GM23248 (cell line): ENCODE data around the gene DYNLT1. TPM values are rescaled to one million over a fixed set of nuclear protein-coding genes. Genes with fewer than 3 reads are reported as not detected.
"Not testable (repeated sequence)": the region's sequence is repeated elsewhere in the genome, so short reads cannot be mapped to it uniquely, and the experiment has no call there.

Source experiments
- DNase-seq: peaks from one replicate; pipeline ENCODE4 v3.0.0-alpha.2; 2015
- H2AFZ ChIP-seq: fragments of 200-600 bp; sonication (generic); 2 replicates; pipeline ENCODE4 v1.6.1; 2016; ENCODE audit warnings: antibody characterized with exemption
- H3F3A ChIP-seq: fragments of 200-600 bp; sonication (generic); 2 replicates; pipeline ENCODE4 v1.6.1; 2016; ENCODE audit warnings: mild to moderate bottlenecking, antibody characterized with exemption, mixed run types; ENCODE audit not compliant: insufficient read depth
- H3K27ac ChIP-seq: fragments of 200-600 bp; sonication (generic); 2 replicates; pipeline ENCODE4 v1.5.1; 2016; ENCODE audit warnings: mild to moderate bottlenecking
- H3K27me3 ChIP-seq: fragments of 200-600 bp; sonication (generic); replicated peaks from 2 replicates; pipeline ENCODE4 v1.6.1; 2016; ENCODE audit warnings: mild to moderate bottlenecking; ENCODE audit not compliant: insufficient read depth
- H3K36me3 ChIP-seq: fragments of 200-600 bp; sonication (generic); 2 replicates; pipeline ENCODE4 v1.6.1; 2016; ENCODE audit warnings: low read depth, mild to moderate bottlenecking
- H3K4me1 ChIP-seq: fragments of 200-600 bp; sonication (generic); 2 replicates; pipeline ENCODE4 v1.6.1; 2016; ENCODE audit warnings: mild to moderate bottlenecking; ENCODE audit not compliant: insufficient read depth
- H3K4me2 ChIP-seq: fragments of 200-600 bp; sonication (generic); one replicate; pipeline ENCODE4 v1.6.1; 2016; ENCODE audit warnings: mild to moderate bottlenecking; ENCODE audit not compliant: unreplicated experiment
- H3K4me3 ChIP-seq: fragments of 200-600 bp; sonication (generic); 2 replicates; pipeline ENCODE4 v1.5.1; 2016; ENCODE audit warnings: mild to moderate bottlenecking
- H3K79me2 ChIP-seq: fragments of 200-600 bp; sonication (generic); 2 replicates; pipeline ENCODE4 v1.6.1; 2016; ENCODE audit warnings: mild to moderate bottlenecking; ENCODE audit not compliant: insufficient read depth
- H3K9ac ChIP-seq: fragments of 200-600 bp; sonication (generic); 2 replicates; pipeline ENCODE4 v1.6.1; 2016; ENCODE audit warnings: mild to moderate bottlenecking
- H3K9me2 ChIP-seq: fragments of 200-600 bp; sonication (generic); 2 replicates; pipeline ENCODE4 v1.6.1; 2016; ENCODE audit warnings: mixed run types, mild to moderate bottlenecking, moderate library complexity; ENCODE audit not compliant: insufficient read depth
- H3K9me3 ChIP-seq: fragments of 200-600 bp; sonication (generic); one replicate; pipeline ENCODE4 v1.6.1; 2017; ENCODE audit warnings: low read depth
- H4K20me1 ChIP-seq: fragments of 200-600 bp; sonication (generic); 2 replicates; pipeline ENCODE4 v1.6.0; 2016; ENCODE audit not compliant: insufficient read depth
- EZH2 ChIP-seq: fragments of 200-600 bp; sonication (generic); IDR thresholded peaks from 2 replicates; pipeline ENCODE4 v1.6.1; 2018; ENCODE audit warnings: antibody characterized with exemption, mild to moderate bottlenecking; ENCODE audit not compliant: insufficient read depth, poor library complexity, severe bottlenecking
- EZH2phosphoT487 ChIP-seq: fragments of 200-600 bp; sonication (generic); IDR thresholded peaks from 2 replicates; pipeline ENCODE4 v1.6.1; 2018; ENCODE audit warnings: antibody characterized with exemption, moderate library complexity, mild to moderate bottlenecking, low read depth; ENCODE audit not compliant: insufficient read depth
- WGBS, 2 experiments: methylation state at CpG; one replicate each; pipeline ENCODE4 v1.1.6; 2015 to 2017; ENCODE audit warnings: low lambda C conversion rate in 2 of 2, low coverage in 1 of 2; ENCODE audit errors: missing lambda C conversion rate in 2 of 2; 5-methylcytosine and 5-hydroxymethylcytosine counted together
- in situ Hi-C: fragments of 300-500 bp; cut with MboI; formaldehyde crosslinking; loops from 2 replicates; pipeline ENCODE4 v1.15.0; 2020
- polyA plus RNA-seq: library from polyadenylated mRNA; unstranded; fragments of >200 nt; fragmentation: Nextera tagmentation; extraction: Ambion mirVana; gene quantifications from 2 replicates; pipeline ENCODE4 v1.2.1, GENCODE V29; 2016
- total RNA-seq: library from RNA; depleted of rRNA; stranded (reverse); fragments of >200 nt; shearing (Covaris generic); gene quantifications from 2 replicates; pipeline ENCODE4 v1.2.3, GENCODE V29; 2014

DYNLT1 gene
- total and polyA plus RNA-seq, 2 experiments from 2014 or later: 79.7 to 368 TPM

- Histone ChIP-seq H3K9me2 (no peaks in the 10 kb centered on the region), H2AFZ (no peak overlapping the region), H3K36me3 (peaks cover 13% of the 10 kb centered on the region; the same call in 1 of the 2 replicates), H3K9ac (no peak overlapping the region), H3K4me2 (no peak overlapping the region), H3K4me3 (no peak overlapping the region), H3F3A (no peaks in the 10 kb centered on the region), H3K27me3 (no peaks in the 10 kb centered on the region), H3K79me2 (peaks cover 11% of the 10 kb centered on the region), H3K4me1 (no peaks in the 10 kb centered on the region), H4K20me1 (no peaks in the 10 kb centered on the region), H3K9me3 (no peaks in the 10 kb centered on the region), H3K27ac (no peak overlapping the region)
- DNase-seq: no peak
- WGBS, 2 experiments: 96 to 97% methylated on average over 12 of the region's 12 CpGs
- TF ChIP-seq EZH2: no peak
- TF ChIP-seq EZH2phosphoT487: no peak
- in situ Hi-C loops: loop anchor here (10.0 kb wide), 1 partner anchor 383 kb away; no protein-coding TSS in a partner anchor
Observed at GRCh38 chr6:158608221-158608620, 36.3 kb downstream of the DYNLT1 start.

- no peak overlapping the region for H3K27ac ChIP-seq
- in situ Hi-C loops: loop anchor here (10.0 kb wide), 1 partner anchor 383 kb away; no protein-coding TSS in a partner anchor
Observed at GRCh38 chr6:158607411-158608170, 37.0 kb downstream of the DYNLT1 start.

GRCh38 chr6:158606935-158607334 is 37.6 kb downstream of the DYNLT1 start:
- Histone ChIP-seq H3K79me2 (peaks cover 19% of the 10 kb centered on the region), H3K4me2 (no peak overlapping the region), H3K9me3 (no peaks in the 10 kb centered on the region), H2AFZ (no peak overlapping the region), H3K4me1 (no peaks in the 10 kb centered on the region), H3K27me3 (no peaks in the 10 kb centered on the region), H3K4me3 (no peak overlapping the region), H3K9ac (no peak overlapping the region), H3K9me2 (no peaks in the 10 kb centered on the region), H3F3A (no peaks in the 10 kb centered on the region), H3K27ac (no peak overlapping the region), H3K36me3 (peaks cover 6% of the 10 kb centered on the region; the same call in 1 of the 2 replicates), H4K20me1 (no peaks in the 10 kb centered on the region)
- TF ChIP-seq EZH2: no peak
- no peak for DNase-seq
- in situ Hi-C loops: loop anchor here (10.0 kb wide), 1 partner anchor 382 kb away; no protein-coding TSS in a partner anchor
- WGBS, 2 experiments: 96 to 98% methylated on average over 7 of the region's 7 CpGs

More at GRCh38 chr6:158607411-158608170, 37.0 kb downstream of the DYNLT1 start:
- peak; percentile 4 for DNase-seq
- no peaks in the 10 kb centered on the region for H3F3A ChIP-seq
- H3K36me3 ChIP-seq: peaks cover 9% of the 10 kb centered on the region; the same call in 1 of the 2 replicates
- H4K20me1 ChIP-seq: no peaks in the 10 kb centered on the region
- H2AFZ ChIP-seq: no peak overlapping the region
- no peaks in the 10 kb centered on the region for H3K27me3 ChIP-seq
- H3K9me2 ChIP-seq: no peaks in the 10 kb centered on the region
- no peaks in the 10 kb centered on the region for H3K9me3 ChIP-seq
- no peak overlapping the region for H3K4me3 ChIP-seq
- peaks cover 13% of the 10 kb centered on the region for H3K79me2 ChIP-seq
- no peak overlapping the region for H3K4me2 ChIP-seq
- TF ChIP-seq EZH2 (no peak), EZH2phosphoT487 (no peak)
- no peaks in the 10 kb centered on the region for H3K4me1 ChIP-seq
- H3K9ac ChIP-seq: no peak overlapping the region
- WGBS, 2 experiments: 96 to 98% methylated on average over 14 of the region's 14 CpGs

- H3K27me3 ChIP-seq, H3K27ac ChIP-seq, H3K36me3 ChIP-seq, H3K4me1 ChIP-seq, H3K4me3 ChIP-seq, H3K9ac ChIP-seq, H3K9me3 ChIP-seq, H4K20me1 ChIP-seq, DNase-seq, H3F3A ChIP-seq, H3K4me2 ChIP-seq, H3K9me2 ChIP-seq, H2AFZ ChIP-seq: not testable (repeated sequence)
- in situ Hi-C loops: loop anchor here (10.0 kb wide), 1 partner anchor 381 kb away; no protein-coding TSS in a partner anchor
- WGBS, 2 experiments: 88 to 91% methylated on average over 12 to 15 of the region's 15 CpGs
- H3K79me2 ChIP-seq: peaks cover 26% of the 10 kb centered on the region
Observed at GRCh38 chr6:158606011-158606410, 38.5 kb downstream of the DYNLT1 start.
